HepG2 (cell line): ENCODE results near the gene RPS6KA2. TPM values are rescaled to one million over a fixed set of nuclear protein-coding genes. Genes with fewer than 3 reads are reported as not detected.

Source experiments
- ATAC-seq: fragments of 200-7000 bp; cut with Tn5 transposase; 3 replicates; pipeline ENCODE4 v1.9.1; 2020; ENCODE audit warnings: mild to moderate bottlenecking, moderate library complexity
- BruUV-seq: library from RNA; stranded (reverse); fragments of 400-500 nt; replicated peaks from 2 replicates; lab custom pipeline; 2021; lab: Mats Ljungman, UMichigan
- CTCF ChIA-PET: fragments of 300-600 bp; formaldehyde crosslinking; extraction: SDS; loops from one replicate; lab custom pipeline; 2021; ENCODE audit warnings: low total read pairs, inconsistent platforms, low intra/inter-chr PET ratio; lab: Yijun Ruan, JAX
- POLR2A ChIA-PET: fragments of 350-600 bp; sonication (Branson Sonifier 250); formaldehyde crosslinking; loops from one replicate; lab custom pipeline; 2020; ENCODE audit warnings: antibody characterized with exemption, inconsistent platforms; lab: Yijun Ruan, JAX
- DNase-seq: peaks from one replicate; pipeline ENCODE4 v3.0.0-alpha.2; 2015; ENCODE audit warnings: low spot score
- FAIRE-seq: peaks from 3 replicates; lab custom pipeline; 2011; peaks lifted over from hg19 to GRCh38; lab: Jason Lieb, UNC
- H2AFZ ChIP-seq: one replicate; pipeline ENCODE4 v1.6.1; 2011; ENCODE audit warnings: low read length, inconsistent platforms
- H3K27ac ChIP-seq: fragments of 300-600 bp; 3 replicates; pipeline ENCODE4 v1.8.0; 2011; ENCODE audit warnings: mixed run types, mild to moderate bottlenecking, mixed read lengths, low read length, inconsistent platforms; ENCODE audit not compliant: insufficient read depth; ENCODE audit errors: extremely low read length
- H3K27me3 ChIP-seq, 2 experiments: fragments of 200-600 bp in 1 of 2; 2 replicates in 1 of 2; 3 replicates in 1 of 2; pipeline versions ENCODE4 v1.6.0 to v1.8.0; 2011; ENCODE audit warnings: low read length in 2 of 2, mild to moderate bottlenecking in 2 of 2, moderate library complexity in 2 of 2, inconsistent platforms in 1 of 2; ENCODE audit not compliant: insufficient read depth in 2 of 2, control insufficient read depth in 1 of 2
- H3K36me3 ChIP-seq, 2 experiments: fragments of 200-600 bp in 1 of 2; replicated peaks in 1 of 2; 2 replicates in 1 of 2; 3 replicates in 1 of 2; pipeline versions ENCODE4 v1.5.1 to v1.8.0; 2011; ENCODE audit warnings: low read length in 2 of 2, inconsistent platforms in 1 of 2; ENCODE audit not compliant: insufficient read depth in 2 of 2, control insufficient read depth in 1 of 2
- H3K4me1 ChIP-seq: 2 replicates; pipeline ENCODE4 v1.5.1; 2012; ENCODE audit warnings: low read length, inconsistent platforms; ENCODE audit not compliant: insufficient read depth
- H3K4me2 ChIP-seq: 2 replicates; pipeline ENCODE4 v1.6.0; 2011; ENCODE audit warnings: low read depth, low read length, inconsistent platforms
- H3K4me3 ChIP-seq, 3 experiments: fragments of 200-600 bp in 1 of 3; sonication (generic), shearing (Covaris generic) in 1 of 3; replicated peaks in 1 of 3; 2 replicates each; pipeline ENCODE4 v1.5.1; 2011 to 2016; ENCODE audit warnings: low read length in 3 of 3, inconsistent platforms in 2 of 3, low read depth in 2 of 3, mild to moderate bottlenecking in 2 of 3, control low read depth in 1 of 3, mixed read lengths in 1 of 3; ENCODE audit not compliant: insufficient read depth in 1 of 3
- H3K79me2 ChIP-seq: one replicate; pipeline ENCODE4 v1.6.1; 2011; ENCODE audit warnings: low read length, inconsistent platforms; ENCODE audit not compliant: insufficient read depth
- H3K9ac ChIP-seq: 2 replicates; pipeline ENCODE4 v1.6.0; 2011; ENCODE audit warnings: mild to moderate bottlenecking, low read depth, low read length, inconsistent platforms; ENCODE audit not compliant: insufficient read depth
- H3K9me3 ChIP-seq: 2 replicates; pipeline ENCODE4 v1.5.1; 2012; ENCODE audit warnings: mild to moderate bottlenecking, low read length
- H4K20me1 ChIP-seq: 2 replicates; pipeline ENCODE4 v1.6.0; 2011; ENCODE audit warnings: inconsistent platforms, mild to moderate bottlenecking, low read length, moderate library complexity; ENCODE audit not compliant: insufficient read depth
- ARID3A ChIP-seq: IDR thresholded peaks from 2 replicates; pipeline ENCODE4 v1.6.1; 2012; ENCODE audit warnings: low read depth, low read length, improper control_type of control experiment
- KDM1A ChIP-seq: IDR thresholded peaks from 2 replicates; pipeline ENCODE4 v1.6.1; 2016; ENCODE audit warnings: missing compliant biosample characterization
- MTA1 ChIP-seq: sonication (generic); formaldehyde crosslinking; IDR thresholded peaks from 2 replicates; pipeline ENCODE4 v1.4.0; 2020; ENCODE audit warnings: missing genetic modification reagents, mild to moderate bottlenecking, borderline replicate concordance
- NFYC ChIP-seq: IDR thresholded peaks from 2 replicates; pipeline ENCODE4 v1.6.1; 2016; ENCODE audit warnings: missing genetic modification reagents, missing compliant biosample characterization
- PCBP1 ChIP-seq: fragments of 200-400 bp; formaldehyde crosslinking; IDR thresholded peaks from 2 replicates; pipeline ENCODE4 v1.6.1; 2017; ENCODE audit warnings: mild to moderate bottlenecking, low read depth, low read length, borderline replicate concordance
- POGZ ChIP-seq: sonication (generic); formaldehyde crosslinking; IDR thresholded peaks from 2 replicates; pipeline ENCODE4 v1.4.0; 2020; ENCODE audit warnings: mild to moderate bottlenecking, missing genetic modification reagents
- SALL1 ChIP-seq: sonication (generic); formaldehyde crosslinking; IDR thresholded peaks from 2 replicates; pipeline ENCODE4 v1.8.0; 2022; ENCODE audit warnings: mild to moderate bottlenecking, missing genetic modification reagents
- THAP7 ChIP-seq: sonication (generic); formaldehyde crosslinking; IDR thresholded peaks from 2 replicates; pipeline ENCODE4 v1.8.1; 2023; ENCODE audit warnings: mild to moderate bottlenecking, missing genetic modification reagents
- THYN1 ChIP-seq: sonication (generic); formaldehyde crosslinking; IDR thresholded peaks from 2 replicates; pipeline ENCODE4 v1.8.1; 2023; ENCODE audit warnings: low read depth, mild to moderate bottlenecking, moderate library complexity, missing genetic modification reagents, borderline replicate concordance
- ZBTB25 ChIP-seq: IDR thresholded peaks from 2 replicates; pipeline ENCODE4 v1.6.1; 2018; ENCODE audit warnings: missing genetic modification reagents
- ZBTB42 ChIP-seq: sonication (generic); formaldehyde crosslinking; IDR thresholded peaks from 2 replicates; pipeline ENCODE4 v1.5.0; 2020; ENCODE audit warnings: mild to moderate bottlenecking, missing genetic modification reagents
- ZNF276 ChIP-seq: sonication (generic); formaldehyde crosslinking; IDR thresholded peaks from 2 replicates; pipeline ENCODE4 v1.4.0; 2020; ENCODE audit warnings: mild to moderate bottlenecking, low read depth, missing genetic modification reagents
- ZNF367 ChIP-seq: sonication (generic); formaldehyde crosslinking; IDR thresholded peaks from 2 replicates; pipeline ENCODE4 v1.4.0; 2020; ENCODE audit warnings: missing genetic modification reagents, borderline replicate concordance
- ZNF543 ChIP-seq: sonication (generic); formaldehyde crosslinking; IDR thresholded peaks from 2 replicates; pipeline ENCODE4 v1.4.0; 2020; ENCODE audit warnings: mild to moderate bottlenecking, missing genetic modification reagents
- ZNF678 ChIP-seq: sonication (generic); formaldehyde crosslinking; IDR thresholded peaks from 2 replicates; pipeline ENCODE4 v1.4.0; 2020; ENCODE audit warnings: mild to moderate bottlenecking, missing genetic modification reagents
- ZNF766 ChIP-seq: sonication (generic); formaldehyde crosslinking; IDR thresholded peaks from 2 replicates; pipeline ENCODE4 v1.5.0; 2020; ENCODE audit warnings: missing genetic modification reagents, borderline replicate concordance
- ZNF784 ChIP-seq: sonication (generic); formaldehyde crosslinking; IDR thresholded peaks from 2 replicates; pipeline ENCODE4 v1.5.1; 2020; ENCODE audit warnings: missing genetic modification reagents, mild to moderate bottlenecking, borderline replicate concordance
- WGBS: methylation state at CpG from one replicate; pipeline ENCODE4 v1.1.6; 2017; ENCODE audit warnings: low lambda C conversion rate; 5-methylcytosine and 5-hydroxymethylcytosine counted together
- in situ Hi-C: cut with HindIII; loops from 2 replicates; pipeline ENCODE4 v1.10.0; 2017; ENCODE audit warnings: low pct_unique_long_range_greater_than_20kb; ENCODE audit not compliant: extremely low pct_ligation_motif_present
- intact Hi-C: fragments of 100-400 bp; cut with micrococcal nuclease; formaldehyde crosslinking; loops from one replicate; pipeline ENCODE4 v1.10.0; 2022; ENCODE audit not compliant: unreplicated experiment
- polyA plus RNA-seq, 8 experiments: library from polyadenylated mRNA; depleted of rRNA in 3 of 8; stranded (reverse) in 7 of 8; unstranded in 1 of 8; fragments of >200 nt; fragmentation: Illumina TruSeq in 4 of 8; extraction: Trizol in 4 of 8; gene quantifications; 2 replicates each; pipeline versions ENCODE4 v1.2.1 to v1.2.3, GENCODE V29; 2011 to 2016; ENCODE audit warnings: low read depth in 4 of 8, missing spikeins in 1 of 8, mixed read lengths in 1 of 8; ENCODE audit not compliant: insufficient read depth in 1 of 8
- total RNA-seq, 5 experiments: library from RNA; depleted of rRNA; stranded (reverse); fragments of >200 nt; fragmentation: Illumina TruSeq; extraction: Trizol; gene quantifications; 2 replicates each; pipeline ENCODE4 v1.2.3, GENCODE V29; 2016; ENCODE audit warnings: low read depth in 1 of 5

The RPS6KA2 gene
- total and polyA plus RNA-seq, 2 of the 13 experiments (the other 11 are each of a cell fraction or from before 2014, with no cell fraction given): 0.22 to 0.38 TPM

GRCh38 chr6:166467436-166468000 is 159.5 kb downstream of the RPS6KA2 start:
- H3K27me3 ChIP-seq: peaks cover 16 to 93% of the 10 kb centered on the region in 2 experiments; a peak in 4 of 5 replicates
- 11% methylated on average over 9 of the region's 9 CpGs for WGBS
- no TSS peak for BruUV-seq
- in situ Hi-C loops (no loop called here), intact Hi-C loops (loop anchor here (10.0 kb wide), 1 partner anchor 193 kb away; no protein-coding TSS in a partner anchor)
- H3K9me3 ChIP-seq: no peaks in the 10 kb centered on the region
- no peak overlapping the region for H3K4me2 ChIP-seq
- ATAC-seq (no peak), FAIRE-seq (no peak), DNase-seq (no peak)
- ChIA-PET CTCF (no interaction called here), POLR2A (no interaction called here)
- H3K79me2 ChIP-seq: no peaks in the 10 kb centered on the region
- no peaks in the 10 kb centered on the region; the same call in 1 of the 2 replicates for H4K20me1 ChIP-seq
- H3K4me1 ChIP-seq: no peaks in the 10 kb centered on the region
- H3K36me3 ChIP-seq: no peaks in the 10 kb centered on the region
- TF ChIP-seq POGZ (CRISPR knock-in tag): no peak
- no peak for TF ChIP-seq KDM1A
- no peak for TF ChIP-seq NFYC (CRISPR knock-in tag)
- no peak for TF ChIP-seq ZNF367 (CRISPR knock-in tag)
- TF ChIP-seq THYN1 (CRISPR knock-in tag): no peak
- no peak for TF ChIP-seq ZBTB25 (CRISPR knock-in tag)
- TF ChIP-seq SALL1 (CRISPR knock-in tag): no peak
- TF ChIP-seq ZNF276: no peak
- TF ChIP-seq PCBP1: no peak
- no peak for TF ChIP-seq ZNF678
- no peak for TF ChIP-seq ZNF784 (CRISPR knock-in tag)
- TF ChIP-seq MTA1 (CRISPR knock-in tag): no peak
- TF ChIP-seq ARID3A: no peak
- no peak for TF ChIP-seq ZNF543 (CRISPR knock-in tag)
- TF ChIP-seq ZBTB42 (CRISPR knock-in tag): no peak
- TF ChIP-seq THAP7 (CRISPR knock-in tag): no peak
- no peak for TF ChIP-seq ZNF766 (CRISPR knock-in tag)
- H3K9ac ChIP-seq: no peak overlapping the region
- H2AFZ ChIP-seq: no peak overlapping the region
- no peak overlapping the region for H3K4me3 ChIP-seq
- H3K27ac ChIP-seq: no peak overlapping the region
